GM21526 (cell line): ENCODE data around the gene TBC1D26.
"Not testable (repeated sequence)": the region's sequence is repeated elsewhere in the genome, so short reads cannot be mapped to it uniquely, and the experiment has no call there.

Source experiments
- ATAC-seq: cut with Tn5 transposase; IDR thresholded peaks from one replicate; pipeline ENCODE4 v1.9.1; 2021; ENCODE audit warnings: moderate library complexity; ENCODE audit not compliant: unreplicated experiment, low FRiP score

TBC1D26 gene

DNA sequence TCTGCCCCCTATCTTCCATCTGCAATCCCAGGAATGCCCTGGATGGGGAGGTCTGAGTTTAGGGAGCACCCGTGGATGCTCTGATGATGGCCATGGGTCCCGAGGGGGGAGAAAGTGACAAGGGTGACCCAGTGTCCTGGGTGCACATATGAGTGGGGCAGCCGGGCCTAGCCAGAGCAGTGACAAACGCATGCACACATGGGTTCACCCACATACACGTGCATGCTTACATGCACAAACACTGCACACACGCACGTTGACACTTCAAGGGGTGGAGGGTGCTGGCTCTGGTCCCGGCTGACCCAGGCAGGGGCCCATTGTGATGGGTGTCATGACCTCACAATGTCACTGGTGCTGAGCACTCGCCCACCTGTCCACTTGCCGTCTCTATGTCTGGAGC lies at the start of gene TBC1D26:
Gene TBC1D26, plus strand, starts transcription at position 384 of the 400 bp plus-strand sequence. CDS start 3,066 bp downstream, outside the sequence.
- not testable (repeated sequence) for ATAC-seq

GRCh38 chr17:15683135-15683534 lies 48.9 kb upstream of the TBC1D26 start:
- not testable (repeated sequence) for ATAC-seq

DNA sequence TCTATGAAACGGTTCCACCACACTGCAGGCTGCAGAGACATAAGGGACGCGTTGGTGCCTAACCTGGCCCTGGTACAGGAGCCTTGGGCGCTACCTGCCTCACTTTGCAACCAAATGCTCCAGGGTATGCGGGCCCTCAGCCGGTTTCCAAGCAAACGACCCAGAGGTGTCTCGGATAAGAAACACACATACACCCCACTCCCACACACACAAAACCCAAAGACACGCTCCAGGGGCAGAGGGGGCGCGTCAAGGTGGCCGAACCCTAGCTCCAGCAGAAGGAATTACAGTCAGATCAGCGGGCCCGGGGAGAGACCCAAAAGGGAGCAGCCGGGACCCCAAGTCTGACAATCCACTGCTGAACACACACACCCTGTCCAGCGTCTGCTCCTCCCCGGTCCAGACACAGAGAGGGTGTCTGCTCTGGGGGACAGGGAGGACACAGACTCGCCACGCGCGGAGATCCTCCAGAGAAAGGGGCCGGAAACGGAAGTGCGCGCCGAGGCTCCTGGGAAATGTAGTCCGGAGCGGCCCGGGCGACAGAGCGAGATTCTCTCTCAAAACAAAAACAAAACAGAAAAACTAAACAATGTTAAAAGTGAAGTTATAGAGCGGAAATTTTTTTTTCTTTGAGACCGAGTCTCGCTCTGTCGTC lies 48.1 kb upstream of the TBC1D26 start, which contains the start of gene TRIM16:
Gene TRIM16, minus strand, starts transcription at position 488 of the 655 bp plus-strand sequence. CDS start 32,702 bp downstream, outside the sequence.
- ATAC-seq: peak; percentile 93

DNA sequence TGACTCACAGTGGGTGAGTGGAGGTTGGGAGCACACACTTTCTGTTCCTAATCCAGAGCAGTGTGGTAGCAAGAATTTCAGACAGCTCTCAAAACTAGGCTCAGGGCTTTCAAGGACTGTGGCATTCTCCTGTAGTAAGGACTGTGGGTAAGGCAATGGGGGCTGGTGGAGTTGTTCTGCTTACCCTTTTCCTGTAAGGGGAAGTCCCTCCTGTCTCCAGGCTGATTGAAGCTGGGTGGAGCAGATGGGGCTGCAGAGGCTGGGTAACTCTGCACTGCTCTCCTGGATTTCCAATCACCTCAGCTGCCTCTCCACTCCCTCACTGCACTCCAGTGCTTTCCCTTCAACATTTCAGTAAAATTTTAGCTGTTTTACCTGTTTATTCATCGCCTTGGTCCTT lies 44.6 kb upstream of the TBC1D26 start:
- ATAC-seq: not testable (repeated sequence)

GRCh38 chr17:15698967-15699366 lies 33.1 kb upstream of the TBC1D26 start:
- ATAC-seq: not testable (repeated sequence)

DNA sequence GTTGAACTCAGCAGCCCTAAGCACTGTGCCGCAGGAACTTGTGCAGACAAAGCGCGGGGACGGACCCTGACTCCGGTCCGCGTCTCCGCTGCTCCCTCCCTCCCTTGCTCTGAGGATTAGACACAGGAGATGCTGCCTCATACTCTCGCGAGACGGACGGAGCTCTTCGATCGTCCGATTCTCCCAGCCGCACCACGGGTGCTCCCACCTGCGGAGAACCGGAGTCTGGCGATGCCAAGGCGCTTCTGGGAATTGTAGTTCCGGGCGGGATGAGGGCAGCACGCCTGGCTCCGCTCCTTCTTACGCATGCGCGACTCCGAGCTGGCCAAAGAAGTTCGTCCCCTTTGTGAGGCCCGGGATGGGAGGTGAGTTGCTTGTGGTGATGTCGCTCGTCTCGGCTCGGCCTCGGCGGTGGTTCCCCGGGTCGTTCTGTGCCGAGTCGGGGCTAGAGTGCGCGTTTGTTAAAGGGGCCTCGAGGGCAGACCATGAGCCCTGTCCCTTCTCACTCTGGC lies 32.6 kb upstream of the TBC1D26 start, which contains the start of gene ZNF286A:
Gene ZNF286A, plus strand, starts transcription at position 340 of the 512 bp plus-strand sequence. CDS start 578 bp downstream, outside the sequence.
- ATAC-seq: peak; percentile 98

GRCh38 chr17:15699937-15700336 lies 32.1 kb upstream of the TBC1D26 start:
- not testable (repeated sequence) for ATAC-seq

GRCh38 chr17:15704239-15704638 lies 27.8 kb upstream of the TBC1D26 start:
- ATAC-seq: not testable (repeated sequence)

- not testable (repeated sequence) for ATAC-seq
Observed at GRCh38 chr17:15704813-15705212, 27.3 kb upstream of the TBC1D26 start.

DNA sequence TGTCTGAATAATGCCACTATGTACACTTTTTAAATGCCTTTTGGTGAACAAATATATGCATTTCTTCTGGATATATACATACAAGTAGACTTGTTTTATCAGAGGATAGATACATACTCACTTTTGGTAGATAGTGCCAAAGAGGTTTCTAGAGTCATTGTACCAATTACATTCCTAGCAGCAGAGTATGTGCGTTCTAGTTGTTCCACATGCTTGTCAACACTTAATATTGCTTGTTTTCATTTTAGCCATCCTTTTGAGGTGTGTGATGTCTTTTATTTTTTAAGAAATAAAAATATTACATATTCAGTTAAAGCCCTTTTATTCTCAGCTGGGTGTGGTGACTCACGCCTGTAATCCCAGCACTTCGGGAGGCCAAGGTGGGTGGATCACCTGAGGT lies 23.2 kb upstream of the TBC1D26 start:
- not testable (repeated sequence) for ATAC-seq

DNA sequence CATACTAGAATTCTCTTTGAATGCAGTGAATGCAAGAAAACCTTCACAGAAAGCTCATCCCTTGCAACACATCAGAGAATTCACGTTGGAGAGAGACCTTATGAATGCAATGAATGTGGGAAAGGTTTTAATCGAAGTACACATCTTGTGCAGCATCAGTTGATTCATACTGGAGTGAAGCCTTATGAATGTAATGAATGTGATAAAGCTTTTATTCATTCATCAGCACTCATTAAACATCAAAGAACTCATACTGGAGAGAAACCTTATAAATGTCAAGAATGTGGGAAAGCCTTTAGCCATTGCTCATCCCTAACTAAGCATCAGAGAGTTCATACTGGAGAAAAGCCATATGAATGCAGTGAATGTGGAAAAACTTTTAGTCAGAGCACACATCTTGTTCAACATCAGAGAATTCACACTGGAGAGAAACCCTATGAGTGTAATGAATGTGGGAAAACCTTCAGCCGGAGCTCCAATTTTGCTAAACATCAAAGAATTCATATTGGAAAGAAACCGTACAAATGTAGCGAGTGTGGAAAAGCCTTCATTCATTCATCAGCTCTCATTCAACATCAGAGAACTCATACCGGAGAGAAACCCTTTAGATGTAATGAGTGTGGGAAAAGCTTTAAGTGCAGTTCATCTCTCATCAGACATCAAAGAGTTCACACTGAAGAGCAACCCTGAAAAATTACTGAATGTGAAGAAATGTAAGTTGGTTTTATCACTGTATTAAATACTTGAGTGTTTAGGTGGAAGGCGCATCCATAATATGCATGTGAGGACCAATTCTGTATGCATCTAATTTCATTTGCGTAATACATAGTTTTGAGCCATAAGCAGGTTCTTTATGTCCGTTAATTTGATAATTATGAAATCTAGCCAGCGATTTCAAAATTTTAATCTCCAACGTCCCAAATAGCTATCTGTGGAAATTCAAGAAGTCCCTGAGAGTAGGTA lies 15.2 kb upstream of the TBC1D26 start:
- ATAC-seq: not testable (repeated sequence)

- not testable (repeated sequence) for ATAC-seq
Observed at GRCh38 chr17:15730535-15730934, 1.5 kb upstream of the TBC1D26 start.

- ATAC-seq: not testable (repeated sequence)
Observed at GRCh38 chr17:15733174-15733789, 1.2 kb downstream of the TBC1D26 start.

DNA sequence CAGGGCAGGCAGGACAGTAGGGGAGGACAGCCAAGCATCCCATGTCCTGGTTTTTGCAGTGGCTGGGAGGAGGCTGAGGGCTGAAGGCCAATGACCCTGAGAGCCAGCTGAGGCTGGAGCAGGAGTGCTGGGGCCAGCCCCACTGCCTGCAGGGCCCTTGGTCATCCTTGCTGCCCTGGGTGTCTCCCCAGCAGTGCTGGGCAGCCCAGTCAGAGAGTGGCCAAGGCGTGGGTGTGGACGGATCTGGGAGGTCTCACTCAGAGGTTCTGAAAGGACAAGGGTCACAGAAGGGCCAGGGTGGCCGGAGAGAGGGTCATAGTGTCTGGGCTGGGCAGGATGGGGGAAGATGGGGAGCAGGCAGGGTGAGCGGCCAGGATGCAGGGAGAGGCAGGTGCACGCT lies 4.5 kb downstream of the TBC1D26 start:
- ATAC-seq: not testable (repeated sequence)

- ATAC-seq: no peak
Observed at GRCh38 chr17:15738066-15738465, 6.0 kb downstream of the TBC1D26 start.

GRCh38 chr17:15739259-15739658 lies 7.2 kb downstream of the TBC1D26 start:
- not testable (repeated sequence) for ATAC-seq

DNA sequence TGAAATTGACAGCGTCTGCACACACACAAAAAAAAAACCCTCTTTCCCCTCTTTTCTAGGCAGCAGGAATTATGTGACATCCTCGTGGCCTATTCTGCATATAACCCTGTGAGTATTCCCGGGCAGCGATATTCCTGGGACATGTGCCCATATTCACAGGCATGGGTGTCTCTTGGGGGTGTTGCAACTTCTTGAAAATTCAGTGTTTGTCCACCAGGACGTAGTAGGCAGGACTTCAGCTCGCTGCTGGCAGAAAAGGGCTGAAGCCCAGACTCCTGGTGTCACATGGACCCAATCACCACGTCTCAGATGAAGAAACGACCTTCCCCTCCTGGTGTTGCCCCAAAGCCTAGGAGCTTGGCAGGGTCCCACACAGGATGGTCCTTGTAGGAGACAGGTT lies 8.0 kb downstream of the TBC1D26 start:
- ATAC-seq: not testable (repeated sequence)

- no peak for ATAC-seq
Observed at GRCh38 chr17:15740570-15741120, 8.6 kb downstream of the TBC1D26 start.

- ATAC-seq: no peak
Observed at GRCh38 chr17:15741624-15742023, 9.5 kb downstream of the TBC1D26 start.
